Measurements from ENCODE around the gene MBD2. TPM values are rescaled to one million over a fixed set of nuclear protein-coding genes. Genes with fewer than 3 reads are reported as not detected.

MBD2 gene
- total and polyA plus RNA-seq, 4 donors = 9.2 to 16.2 (median 11.4) TPM

- TF ChIP-seq RXRA (IDR thresholded peaks at IDR 0.05) (no peak), NR2F2 (IDR thresholded peaks at IDR 0.05) (no peak), FOXA2 (IDR thresholded peaks at IDR 0.05) (no peak), JUND (IDR thresholded peaks at IDR 0.05) (no peak), EGR1 (IDR thresholded peaks at IDR 0.05; ENCODE audit: low read depth in 2 of 2) (no peak), RAD21 (IDR thresholded peaks at IDR 0.05) (no peak)
Measured at GRCh38 chr18:54203914-54204313, 20.6 kb downstream of the MBD2 start (continued).

- TF ChIP-seq EGR1 (IDR thresholded peaks at IDR 0.05; ENCODE audit: low read depth in 2 of 2) (no peak), HNF4A (conservative IDR thresholded peaks at IDR 0.05) (no peak)
- no peaks in the 10 kb centered on the region for H3K9me3 ChIP-seq (ENCODE audit: control insufficient read depth in 4 of 4, low read length in 3 of 4)
- H3K4me1 ChIP-seq (ENCODE audit: control insufficient read depth in 4 of 4, insufficient read depth in 4 of 4, low read length in 3 of 4) = peaks cover 6 to 28% (median 16%) of the 10 kb centered on the region in 4 donors
- H3K4me3 ChIP-seq (ENCODE audit: low read depth in 1 of 3, low read length in 3 of 3) = no peak overlapping the region
- H3K27ac ChIP-seq (ENCODE audit: low read depth in 1 of 2, low read length in 2 of 2) = no peak overlapping the region
- H3K36me3 ChIP-seq (ENCODE audit: control insufficient read depth in 4 of 4, insufficient read depth in 3 of 4, low read depth in 1 of 4, low read length in 3 of 4) = peaks cover 1 to 5% (median 3%) of the 10 kb centered on the region in 4 donors
- no peak overlapping the region for H3K9ac ChIP-seq (ENCODE audit: low read depth in 1 of 2, low read length in 2 of 2)
- no peak for DNase-seq (ENCODE audit: low spot score)
- no peaks in the 10 kb centered on the region for H3K27me3 ChIP-seq (ENCODE audit: control insufficient read depth in 4 of 4, insufficient read depth in 4 of 4, low read length in 3 of 4)
- WGBS = 99% methylated on average over 4 of the region's 4 CpGs
Measured at GRCh38 chr18:54202851-54203250, 21.6 kb downstream of the MBD2 start.

- WGBS = 89% methylated on average over 3 of the region's 3 CpGs
Measured at GRCh38 chr18:54197747-54198411, 26.6 kb downstream of the MBD2 start.

GRCh38 chr18:54193786-54194185 lies 30.7 kb downstream of the MBD2 start:
- no peak for DNase-seq (ENCODE audit: low spot score)
- Histone ChIP-seq H3K27me3 (ENCODE audit: control insufficient read depth in 4 of 4, insufficient read depth in 4 of 4, low read length in 3 of 4) (no peaks in the 10 kb centered on the region), H3K27ac (ENCODE audit: low read depth in 1 of 2, low read length in 2 of 2) (no peak overlapping the region), H3K9ac (ENCODE audit: low read depth in 1 of 2, low read length in 2 of 2) (no peak overlapping the region), H3K4me3 (ENCODE audit: low read depth in 1 of 3, low read length in 3 of 3) (no peak overlapping the region), H3K36me3 (ENCODE audit: control insufficient read depth in 4 of 4, insufficient read depth in 3 of 4, low read depth in 1 of 4, low read length in 3 of 4) (peaks cover 0 to 1% (median 0%) of the 10 kb centered on the region in 4 donors), H3K9me3 (ENCODE audit: control insufficient read depth in 4 of 4, low read length in 3 of 4) (no peaks in the 10 kb centered on the region), H3K4me1 (ENCODE audit: control insufficient read depth in 4 of 4, insufficient read depth in 4 of 4, low read length in 3 of 4) (peaks cover 0 to 10% (median 6%) of the 10 kb centered on the region in 4 donors)
- no peak for TF ChIP-seq HNF4A (conservative IDR thresholded peaks at IDR 0.05)
- no peak for TF ChIP-seq ZBTB33 (IDR thresholded peaks at IDR 0.05)
- no peak for TF ChIP-seq REST (IDR thresholded peaks at IDR 0.05)
- TF ChIP-seq HNF4G (IDR thresholded peaks at IDR 0.05) = no peak
- no peak for TF ChIP-seq JUND (IDR thresholded peaks at IDR 0.05)
- TF ChIP-seq EGR1 (IDR thresholded peaks at IDR 0.05; ENCODE audit: low read depth in 2 of 2) = no peak
- TF ChIP-seq GABPA (IDR thresholded peaks at IDR 0.05 in 1 of 2, conservative IDR thresholded peaks at IDR 0.05 in 1 of 2) = no peak
- TF ChIP-seq ATF3 (IDR thresholded peaks at IDR 0.05) = no peak
- 94% methylated on average over 2 of the region's 2 CpGs for WGBS

More at GRCh38 chr18:54197747-54198411, 26.6 kb downstream of the MBD2 start:
- Histone ChIP-seq H3K4me3 (ENCODE audit: low read depth in 1 of 3, low read length in 3 of 3) (no peak overlapping the region), H3K9ac (ENCODE audit: low read depth in 1 of 2, low read length in 2 of 2) (no peak overlapping the region), H3K9me3 (ENCODE audit: control insufficient read depth in 4 of 4, low read length in 3 of 4) (no peaks in the 10 kb centered on the region), H3K27me3 (ENCODE audit: control insufficient read depth in 4 of 4, insufficient read depth in 4 of 4, low read length in 3 of 4) (no peaks in the 10 kb centered on the region), H3K36me3 (ENCODE audit: control insufficient read depth in 4 of 4, insufficient read depth in 3 of 4, low read depth in 1 of 4, low read length in 3 of 4) (peaks cover 1 to 4% (median 3%) of the 10 kb centered on the region in 4 donors), H3K4me1 (ENCODE audit: control insufficient read depth in 4 of 4, insufficient read depth in 4 of 4, low read length in 3 of 4) (peaks cover 0 to 12% (median 5%) of the 10 kb centered on the region in 4 donors), H3K27ac (ENCODE audit: low read depth in 1 of 2, low read length in 2 of 2) (no peak overlapping the region)
- TF ChIP-seq ZBTB33 (IDR thresholded peaks at IDR 0.05) = no peak
- DNase-seq (ENCODE audit: low spot score) = no peak

Measured in liver (tissue), 9 donors.